SU-DHL-6 (cell line): ENCODE data around the gene NMUR2.
A peak's percentile ranks its signal among the peaks of the same experiment; 100 is the strongest.

ENCODE experiments used
- H2AFZ ChIP-seq: fragments of 200-600 bp; sonication (generic); 2 replicates; pipeline ENCODE4 v1.6.1; 2014; ENCODE audit warnings: low read depth, mild to moderate bottlenecking, moderate library complexity, mixed read lengths, antibody characterized with exemption, low read length; ENCODE audit not compliant: severe bottlenecking
- H3F3A ChIP-seq: fragments of 200-600 bp; shearing (Covaris generic); 2 replicates; pipeline ENCODE4 v1.6.0; 2016; ENCODE audit warnings: antibody characterized with exemption, mild to moderate bottlenecking; ENCODE audit not compliant: insufficient read depth
- H3K27ac ChIP-seq: fragments of 200-600 bp; sonication (generic); 2 replicates; pipeline ENCODE4 v1.5.1; 2016; ENCODE audit warnings: low read depth, mild to moderate bottlenecking, low read length, moderate library complexity, mixed read lengths
- H3K27me3 ChIP-seq: fragments of 200-600 bp; sonication (generic), shearing (Covaris generic); 2 replicates; pipeline ENCODE4 v1.6.0; 2014; ENCODE audit warnings: mild to moderate bottlenecking, low read length
- H3K36me3 ChIP-seq: fragments of 200-600 bp; sonication (generic); 2 replicates; pipeline ENCODE4 v1.6.1; 2014; ENCODE audit warnings: mild to moderate bottlenecking, low read length, mixed read lengths
- H3K4me2 ChIP-seq: fragments of 300-600, 200-600 bp; shearing (Covaris generic), sonication (generic); 2 replicates; pipeline ENCODE4 v1.6.0; 2014; ENCODE audit warnings: low read length, low read depth, mild to moderate bottlenecking; ENCODE audit not compliant: poor library complexity, severe bottlenecking
- H3K4me3 ChIP-seq: fragments of 200-600 bp; sonication (generic); 2 replicates; pipeline ENCODE4 v1.5.1; 2014; ENCODE audit warnings: antibody characterized with exemption, low read length, mild to moderate bottlenecking, mixed read lengths; ENCODE audit not compliant: insufficient read depth, poor library complexity, severe bottlenecking
- H3K79me2 ChIP-seq: fragments of 200-600 bp; sonication (generic); 2 replicates; pipeline ENCODE4 v1.6.1; 2014; ENCODE audit warnings: mild to moderate bottlenecking, low read length, moderate library complexity; ENCODE audit not compliant: insufficient read depth
- H3K9ac ChIP-seq: fragments of 200-600 bp; sonication (generic); 2 replicates; pipeline ENCODE4 v1.7.0; 2014; ENCODE audit warnings: mild to moderate bottlenecking, low read length
- H3K9me2 ChIP-seq: fragments of 200-600 bp; sonication (generic); replicated peaks from 2 replicates; pipeline ENCODE4 v1.6.1; 2014; ENCODE audit warnings: low read length; ENCODE audit not compliant: insufficient read depth
- H3K9me3 ChIP-seq: fragments of 200-600 bp; sonication (generic); 2 replicates; pipeline ENCODE4 v1.6.1; 2014; ENCODE audit warnings: low read length, mixed read lengths; ENCODE audit not compliant: insufficient read depth
- H4K20me1 ChIP-seq: fragments of 200-600 bp; sonication (generic); 2 replicates; pipeline ENCODE4 v1.6.1; 2014; ENCODE audit warnings: low read depth, mild to moderate bottlenecking, antibody characterized with exemption, low read length, moderate library complexity, mixed read lengths
- CTCF ChIP-seq: fragments of 200-600 bp; sonication (generic); IDR thresholded peaks from one replicate; pipeline ENCODE4 v1.5.1; 2017; ENCODE audit warnings: antibody characterized with exemption, mild to moderate bottlenecking, low read length, moderate library complexity; ENCODE audit not compliant: insufficient read depth, poor library complexity, severe bottlenecking
- EZH2phosphoT487 ChIP-seq: fragments of 200-600 bp; sonication (generic), shearing (Covaris generic); conservative IDR thresholded peaks from 2 replicates; pipeline ENCODE4 v1.6.1; 2018; ENCODE audit warnings: mild to moderate bottlenecking, antibody characterized with exemption, low read length, moderate library complexity, mixed read lengths

Gene NMUR2

GRCh38 chr5:152355061-152355460, 50.0 kb downstream of the NMUR2 start:
- no peaks in the 10 kb centered on the region for H4K20me1 ChIP-seq
- H3K9me2 ChIP-seq = no peaks in the 10 kb centered on the region
- TF ChIP-seq EZH2phosphoT487 = no peak
- TF ChIP-seq CTCF = no peak
- no peak overlapping the region for H3K27ac ChIP-seq
- H3K4me2 ChIP-seq = no peak overlapping the region
- no peak overlapping the region for H3K9ac ChIP-seq
- no peaks in the 10 kb centered on the region for H3K27me3 ChIP-seq
- H3K79me2 ChIP-seq = no peaks in the 10 kb centered on the region
- no peaks in the 10 kb centered on the region for H3K9me3 ChIP-seq
- no peaks in the 10 kb centered on the region for H3K36me3 ChIP-seq
- H2AFZ ChIP-seq = no peak overlapping the region
- H3F3A ChIP-seq = no peaks in the 10 kb centered on the region
- no peak overlapping the region for H3K4me3 ChIP-seq

- Histone ChIP-seq H3K27ac (no peak overlapping the region), H3K4me2 (no peak overlapping the region), H3K27me3 (no peaks in the 10 kb centered on the region), H3K36me3 (no peaks in the 10 kb centered on the region), H3F3A (no peaks in the 10 kb centered on the region), H3K4me3 (no peak overlapping the region), H2AFZ (no peak overlapping the region), H3K9ac (no peak overlapping the region), H4K20me1 (no peaks in the 10 kb centered on the region), H3K9me3 (no peaks in the 10 kb centered on the region), H3K79me2 (no peaks in the 10 kb centered on the region), H3K9me2 (no peaks in the 10 kb centered on the region)
- TF ChIP-seq CTCF (no peak), EZH2phosphoT487 (no peak)
Observed at GRCh38 chr5:152353001-152353400, 52.1 kb downstream of the NMUR2 start.

GRCh38 chr5:152349683-152350526, 55.2 kb downstream of the NMUR2 start:
- TF ChIP-seq EZH2phosphoT487 (no peak), CTCF (peak; percentile 69)
- Histone ChIP-seq H3F3A (no peaks in the 10 kb centered on the region), H3K79me2 (no peaks in the 10 kb centered on the region), H3K36me3 (no peaks in the 10 kb centered on the region), H3K9ac (no peak overlapping the region), H3K9me3 (no peaks in the 10 kb centered on the region), H3K27ac (no peak overlapping the region), H3K27me3 (no peaks in the 10 kb centered on the region), H4K20me1 (no peaks in the 10 kb centered on the region), H3K4me3 (no peak overlapping the region), H2AFZ (no peak overlapping the region), H3K4me2 (no peak overlapping the region), H3K9me2 (no peaks in the 10 kb centered on the region)
